SK-N-SH (cell line): Measurements from ENCODE around the gene BRD1. TPM values are rescaled to one million over a fixed set of nuclear protein-coding genes. Genes with fewer than 3 reads are reported as not detected.

ENCODE experiments used
- CTCF ChIA-PET: fragments of 300-600, 350-600 bp; formaldehyde crosslinking; extraction: SDS; loops from one replicate; lab custom pipeline; 2021; lab: Yijun Ruan, JAX
- POLR2A ChIA-PET: fragments of 350-600 bp; sonication (Branson Sonifier 250); formaldehyde crosslinking; extraction: SDS; loops from one replicate; lab custom pipeline; 2020; ENCODE audit warnings: antibody characterized with exemption, inconsistent platforms; lab: Yijun Ruan, JAX
- DNase-seq: peaks from one replicate; pipeline ENCODE4 v3.0.0; 2012
- H2AFZ ChIP-seq: fragments of 200-600 bp; sonication (generic); 2 replicates; pipeline ENCODE4 v1.8.1; 2016; ENCODE audit warnings: antibody characterized with exemption, mild to moderate bottlenecking, low read depth
- H3F3A ChIP-seq: fragments of 200-600 bp; sonication (generic); replicated peaks from 2 replicates; pipeline ENCODE3; 2016; ENCODE audit warnings: antibody characterized with exemption, mild to moderate bottlenecking; ENCODE audit not compliant: insufficient read depth
- H3K27ac ChIP-seq, 2 experiments: fragments of 200-500 bp in 1 of 2; fragments of 200-600 bp in 1 of 2; sonication (Bioruptor generic) in 1 of 2; sonication (generic), shearing (Covaris generic) in 1 of 2; 2 replicates each; pipeline versions ENCODE4 v1.5.1 to v1.6.1; 2014 to 2016; ENCODE audit warnings: low read depth in 2 of 2, inconsistent platforms in 1 of 2, low read length in 1 of 2, mild to moderate bottlenecking in 1 of 2, mixed read lengths in 1 of 2
- H3K27me3 ChIP-seq: fragments of 200-600 bp; sonication (generic), shearing (Covaris generic); 2 replicates; pipeline ENCODE4 v1.6.1; 2016; ENCODE audit warnings: mixed run types; ENCODE audit not compliant: insufficient read depth
- H3K36me3 ChIP-seq, 2 experiments: fragments of 200-500 bp in 1 of 2; fragments of 200-600 bp in 1 of 2; sonication (Bioruptor generic) in 1 of 2; sonication (generic) in 1 of 2; replicated peaks in 1 of 2; 2 replicates each; pipeline versions ENCODE3 to v1.5.1; 2014 to 2016; ENCODE audit warnings: low read length in 1 of 2, mild to moderate bottlenecking in 1 of 2; ENCODE audit not compliant: insufficient read depth in 2 of 2, control insufficient read depth in 1 of 2
- H3K4me1 ChIP-seq, 2 experiments: fragments of 200-500 bp in 1 of 2; fragments of 200-600 bp in 1 of 2; sonication (Bioruptor generic) in 1 of 2; sonication (generic), shearing (Covaris generic) in 1 of 2; 2 replicates each; pipeline versions ENCODE4 v1.5.1 to v1.6.1; 2014 to 2016; ENCODE audit warnings: low read depth in 1 of 2, low read length in 1 of 2, mixed run types in 1 of 2; ENCODE audit not compliant: insufficient read depth in 2 of 2, control insufficient read depth in 1 of 2
- H3K4me2 ChIP-seq: fragments of 200-600 bp; sonication (generic), shearing (Covaris generic); 2 replicates; pipeline ENCODE4 v1.6.1; 2017; ENCODE audit warnings: mixed run types
- H3K4me3 ChIP-seq, 2 experiments: fragments of 200-500 bp in 1 of 2; fragments of 200-600 bp in 1 of 2; sonication (Bioruptor generic) in 1 of 2; sonication (generic), shearing (Covaris generic) in 1 of 2; 2 replicates each; pipeline versions ENCODE4 v1.5.1 to v1.8.1; 2014 to 2016; ENCODE audit warnings: low read depth in 2 of 2, inconsistent platforms in 1 of 2, low read length in 1 of 2, mild to moderate bottlenecking in 1 of 2, mixed read lengths in 1 of 2, moderate library complexity in 1 of 2
- H3K79me2 ChIP-seq: fragments of 200-600 bp; sonication (generic); 2 replicates; pipeline ENCODE4 v1.8.1; 2017; ENCODE audit warnings: mild to moderate bottlenecking; ENCODE audit not compliant: insufficient read depth
- H3K9ac ChIP-seq: fragments of 200-600 bp; sonication (generic); 2 replicates; pipeline ENCODE4 v1.6.1; 2017; ENCODE audit warnings: mixed run types
- H3K9me2 ChIP-seq: fragments of 200-600 bp; sonication (generic); 2 replicates; pipeline ENCODE4 v1.6.1; 2017; ENCODE audit warnings: mixed run types
- H3K9me3 ChIP-seq: fragments of 200-600 bp; sonication (generic); 2 replicates; pipeline ENCODE4 v1.6.1; 2017; ENCODE audit warnings: mixed run types, mild to moderate bottlenecking, moderate library complexity
- H4K20me1 ChIP-seq: fragments of 200-600 bp; sonication (generic); 2 replicates; pipeline ENCODE4 v1.6.1; 2017; ENCODE audit warnings: mild to moderate bottlenecking, mixed run types; ENCODE audit not compliant: insufficient read depth
- CHD2 ChIP-seq: fragments of 150-350 bp; IDR thresholded peaks from 2 replicates; pipeline ENCODE4 v1.6.1; 2018; ENCODE audit warnings: low read length; ENCODE audit not compliant: partially characterized antibody
- ELF1 ChIP-seq: IDR thresholded peaks from 2 replicates; pipeline ENCODE4 v1.4.0; 2012
- EP300 ChIP-seq, 2 experiments: IDR thresholded peaks; 2 replicates each; pipeline versions ENCODE4 v1.4.0 to v1.6.1; 2012; ENCODE audit warnings: borderline replicate concordance in 1 of 2, low read depth in 1 of 2, low read length in 1 of 2
- FOXJ3 ChIP-seq: sonication (generic); formaldehyde crosslinking; IDR thresholded peaks from 2 replicates; pipeline ENCODE4 v1.5.1; 2020; ENCODE audit warnings: mild to moderate bottlenecking, missing genetic modification reagents
- GATA2 ChIP-seq: sonication (generic); formaldehyde crosslinking; IDR thresholded peaks from 2 replicates; pipeline ENCODE4 v1.5.0; 2020; ENCODE audit warnings: mild to moderate bottlenecking, missing genetic modification reagents
- IRF3 ChIP-seq: fragments of 150-350 bp; IDR thresholded peaks from 2 replicates; pipeline ENCODE4 v1.6.1; 2016; ENCODE audit warnings: mild to moderate bottlenecking, low read depth, low read length
- MAX ChIP-seq: IDR thresholded peaks from 2 replicates; pipeline ENCODE4 v1.4.0; 2012; ENCODE audit warnings: low read depth
- NFIC ChIP-seq: IDR thresholded peaks from 2 replicates; pipeline ENCODE4 v1.4.0; 2012; ENCODE audit warnings: borderline replicate concordance
- NRF1 ChIP-seq: IDR thresholded peaks from 2 replicates; pipeline ENCODE4 v1.6.1; 2012; ENCODE audit warnings: low read depth, mild to moderate bottlenecking, low read length
- PBX3 ChIP-seq: IDR thresholded peaks from 2 replicates; pipeline ENCODE4; 2012
- POLR2AphosphoS5 ChIP-seq: IDR thresholded peaks from 2 replicates; pipeline ENCODE4 v1.6.1; 2012; ENCODE audit warnings: low read depth, low read length
- RAD21 ChIP-seq: IDR thresholded peaks from 2 replicates; pipeline ENCODE4 v1.6.1; 2012; ENCODE audit warnings: mild to moderate bottlenecking, low read length
- RXRA ChIP-seq: IDR thresholded peaks from 2 replicates; pipeline ENCODE4 v1.4.0; 2012; ENCODE audit warnings: low read depth, mild to moderate bottlenecking, borderline replicate concordance
- SIN3A ChIP-seq: IDR thresholded peaks from 2 replicates; pipeline ENCODE4 v1.6.1; 2012; ENCODE audit warnings: low read depth, mild to moderate bottlenecking, low read length, moderate library complexity, borderline replicate concordance
- USF1 ChIP-seq: IDR thresholded peaks from 2 replicates; pipeline ENCODE4 v1.4.0; 2012; ENCODE audit warnings: low read depth, borderline replicate concordance
- YY1 ChIP-seq: IDR thresholded peaks from 2 replicates; pipeline ENCODE4 v1.4.0; 2012; ENCODE audit warnings: low read depth, mild to moderate bottlenecking
- WGBS: methylation state at CpG from one replicate; pipeline ENCODE4 v1.1.6; 2017; ENCODE audit warnings: low lambda C conversion rate; 5-methylcytosine and 5-hydroxymethylcytosine counted together
- polyA plus RNA-seq, 3 experiments: library from polyadenylated mRNA; depleted of rRNA; stranded (reverse); fragments of >200 nt; gene quantifications; 2 replicates each; pipeline ENCODE4 v1.2.3, GENCODE V29; 2012

Gene BRD1
- polyA plus RNA-seq, 1 of the 3 experiments (the other 2 are of a cell fraction): 10.3 TPM

- H3K4me2 ChIP-seq: no peak overlapping the region
- H3K9me3 ChIP-seq: no peaks in the 10 kb centered on the region
- ChIA-PET CTCF (interaction anchor here (1.5 to 3.3 kb wide), 4 partner anchors 8 to 294 kb away, joined by 3 to 15 read pairs (median 6); no protein-coding TSS in a partner anchor), POLR2A (no interaction called here)
- H3K4me3 ChIP-seq: no peak overlapping the region
- no peak overlapping the region for H2AFZ ChIP-seq
- H4K20me1 ChIP-seq: no peaks in the 10 kb centered on the region
- no peak overlapping the region for H3K9ac ChIP-seq
- DNase-seq: peak; percentile 27
- WGBS: 40% methylated on average over 11 of the region's 16 CpGs
- no peak overlapping the region for H3K27ac ChIP-seq
- no peaks in the 10 kb centered on the region for H3F3A ChIP-seq
- H3K27me3 ChIP-seq: peaks cover 9% of the 10 kb centered on the region; the same call in 1 of the 2 replicates
- no peaks in the 10 kb centered on the region for H3K36me3 ChIP-seq
- peaks cover 0 to 2% of the 10 kb centered on the region in 2 experiments; a peak in 1 of 4 replicates for H3K4me1 ChIP-seq
- H3K79me2 ChIP-seq: no peaks in the 10 kb centered on the region
- TF ChIP-seq RAD21 (no peak), MAX (no peak), PBX3 (no peak), SIN3A (no peak), YY1 (no peak), RXRA (no peak), CHD2 (no peak), ELF1 (no peak), NFIC (no peak), IRF3 (no peak), GATA2 (no peak), EP300 (IDR thresholded peaks at IDR 0.05; ENCODE audit: borderline replicate concordance in 1 of 2, low read depth in 1 of 2, low read length in 1 of 2) (no peak), NRF1 (no peak), FOXJ3 (CRISPR knock-in tag) (no peak), USF1 (no peak), POLR2AphosphoS5 (no peak)
- H3K9me2 ChIP-seq: no peaks in the 10 kb centered on the region
Observed at GRCh38 chr22:49727881-49728569, 99.6 kb downstream of the BRD1 start.
